OCI-M2 (cell line): Measurements from ENCODE around the gene SGCD.

Experiments used
- DNase-seq: peaks from one replicate; lab custom pipeline; 2025; ENCODE audit not compliant: unreplicated experiment; lab: John Stamatoyannopoulos, UW

SGCD gene

GRCh38 chr5:156683509-156683908, 356.5 kb downstream of the SGCD start:
- DNase-seq = no peak

GRCh38 chr5:156684216-156684615, 357.3 kb downstream of the SGCD start:
- no peak for DNase-seq

- no peak for DNase-seq
Measured at GRCh38 chr5:156685481-156685880, 358.5 kb downstream of the SGCD start.

GRCh38 chr5:156686380-156686779, 359.4 kb downstream of the SGCD start:
- no peak for DNase-seq

GRCh38 chr5:156686796-156687195, 359.8 kb downstream of the SGCD start:
- DNase-seq = no peak

GRCh38 chr5:156687514-156687913, 360.6 kb downstream of the SGCD start:
- no peak for DNase-seq

- DNase-seq = no peak
Measured at GRCh38 chr5:156691572-156691971, 364.6 kb downstream of the SGCD start.

GRCh38 chr5:156693113-156693512, 366.1 kb downstream of the SGCD start:
- no peak for DNase-seq

- DNase-seq = no peak
Measured at GRCh38 chr5:156694598-156694997, 367.6 kb downstream of the SGCD start.

GRCh38 chr5:156695774-156696173, 368.8 kb downstream of the SGCD start:
- no peak for DNase-seq

GRCh38 chr5:156698323-156698722, 371.4 kb downstream of the SGCD start:
- DNase-seq = no peak

GRCh38 chr5:156699147-156699546, 372.2 kb downstream of the SGCD start:
- no peak for DNase-seq

GRCh38 chr5:156704139-156704538, 377.2 kb downstream of the SGCD start:
- DNase-seq = no peak

- no peak for DNase-seq
Measured at GRCh38 chr5:156706631-156707030, 379.7 kb downstream of the SGCD start.

- DNase-seq = no peak
Measured at GRCh38 chr5:156707750-156708149, 380.8 kb downstream of the SGCD start.

GRCh38 chr5:156715287-156715686, 388.3 kb downstream of the SGCD start:
- no peak for DNase-seq

GRCh38 chr5:156716591-156717380, 389.8 kb downstream of the SGCD start:
- no peak for DNase-seq

- DNase-seq = no peak
Measured at GRCh38 chr5:156718985-156719384, 392.0 kb downstream of the SGCD start.

- no peak for DNase-seq
Measured at GRCh38 chr5:156722358-156722757, 395.4 kb downstream of the SGCD start.

- DNase-seq = no peak
Measured at GRCh38 chr5:156735477-156735876, 408.5 kb downstream of the SGCD start.

- DNase-seq = no peak
Measured at GRCh38 chr5:156741516-156741915, 414.6 kb downstream of the SGCD start.

- no peak for DNase-seq
Measured at GRCh38 chr5:156753846-156754245, 426.9 kb downstream of the SGCD start.

GRCh38 chr5:156755421-156756087, 428.6 kb downstream of the SGCD start:
- DNase-seq = no peak
